ENCODE measurements around the gene NCBP3. TPM values are rescaled to one million over a fixed set of nuclear protein-coding genes. Genes with fewer than 3 reads are reported as not detected.

The NCBP3 gene
- total and polyA plus RNA-seq, 9 of the 15 experiments (the other 6 are each of a cell fraction or from before 2014, with no cell fraction given), result 3.1 to 25.5 (median 20.5) TPM

DNA sequence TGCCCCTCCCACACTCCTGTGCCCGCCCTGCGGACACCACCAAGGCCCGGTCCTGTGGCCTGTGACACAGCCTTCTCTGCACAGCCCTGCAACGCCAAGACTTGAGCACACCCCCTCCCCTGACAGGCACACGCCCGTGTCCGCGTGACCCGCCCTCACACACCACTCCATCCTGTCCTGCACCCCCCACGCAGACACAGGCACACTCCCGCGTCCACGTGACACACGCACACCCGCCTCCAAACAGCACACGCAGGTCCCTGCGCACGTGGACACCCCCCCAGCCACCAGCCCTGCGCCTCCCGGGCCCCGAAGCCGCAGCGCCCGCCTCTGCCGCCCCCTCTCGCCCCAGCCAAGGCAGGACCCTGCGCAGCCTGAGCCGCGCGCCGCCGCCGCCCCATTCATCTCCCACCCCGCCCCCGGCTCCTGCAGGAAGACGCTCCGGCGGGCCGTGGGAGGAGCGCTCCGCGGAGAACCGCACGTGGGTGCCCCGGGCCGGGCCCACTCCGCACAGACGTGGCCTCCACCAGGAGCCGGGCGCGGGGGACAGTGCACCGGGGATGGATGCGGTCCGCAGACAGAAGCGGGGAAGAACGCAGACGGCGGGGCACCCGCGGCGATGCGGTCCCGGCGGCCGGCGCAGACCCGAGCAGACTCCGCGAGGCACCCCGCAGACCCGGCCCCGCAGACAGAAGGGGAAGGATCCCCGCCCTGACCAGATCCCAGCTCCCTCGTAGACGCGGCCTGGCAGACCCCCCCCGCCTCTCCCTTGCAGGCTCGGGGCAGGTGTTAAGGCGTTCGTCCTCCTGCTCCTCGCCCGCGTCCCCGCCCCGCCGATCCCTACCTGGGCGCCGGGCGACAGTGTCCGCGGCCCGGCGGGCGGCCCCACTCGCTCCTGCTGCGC lies 46.3 kb upstream of the NCBP3 start (continued):
- TF ChIP-seq EHMT2 (IDR thresholded peaks at IDR 0.05) (no peak), RBM25 (IDR thresholded peaks at IDR 0.05; ENCODE audit: low read depth, low read length, severe bottlenecking) (no peak), ZNF57 (CRISPR knock-in tag; IDR thresholded peaks at IDR 0.05) (no peak), NFE2 (IDR thresholded peaks at IDR 0.05; ENCODE audit: low read depth) (no peak), NRF1 (conservative IDR thresholded peaks at IDR 0.05 in 1 of 2, IDR thresholded peaks at IDR 0.05 in 1 of 2) (peak; percentile 81 to 83), ELF2 (CRISPR knock-in tag; IDR thresholded peaks at IDR 0.05) (no peak), RNF2 (IDR thresholded peaks at IDR 0.05) (no peak), STAT5B (CRISPR knock-in tag; IDR thresholded peaks at IDR 0.05) (no peak), GABPB1 (CRISPR knock-in tag; IDR thresholded peaks at IDR 0.05) (no peak), MTA1 (IDR thresholded peaks at IDR 0.05; ENCODE audit: borderline replicate concordance) (0 out of 2 replicates have a peak, but pooled peaks have one; percentile 26), CBX8 (IDR thresholded peaks at IDR 0.05; ENCODE audit: borderline replicate concordance, extremely low read depth, low read depth, low read length, poor library complexity, severe bottlenecking) (no peak), U2AF1 (optimal IDR thresholded peaks at IDR 0.05; ENCODE audit: low read depth, low read length) (peak; percentile 23), THRAP3 (IDR thresholded peaks at IDR 0.05; ENCODE audit: borderline replicate concordance) (no peak), ARID1B (IDR thresholded peaks at IDR 0.05) (no peak; the same call in 1 of the 2 replicates), TRIM28 (IDR thresholded peaks at IDR 0.05) (no peak), HDAC8 (tag; IDR thresholded peaks at IDR 0.05) (no peak), SRSF1 (IDR thresholded peaks at IDR 0.05; ENCODE audit: low read depth, low read length) (no peak), ZNF507 (tag; conservative IDR thresholded peaks at IDR 0.05) (no peak)
- TF ChIP-seq, protein P1, sequence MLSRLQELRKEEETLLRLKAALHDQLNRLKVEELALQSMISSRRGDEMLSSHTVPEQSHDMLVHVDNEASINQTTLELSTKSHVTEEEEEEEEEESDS (CRISPR knock-in tag; IDR thresholded peaks at IDR 0.05), result no peak
- TF ChIP-seq, protein P2, sequence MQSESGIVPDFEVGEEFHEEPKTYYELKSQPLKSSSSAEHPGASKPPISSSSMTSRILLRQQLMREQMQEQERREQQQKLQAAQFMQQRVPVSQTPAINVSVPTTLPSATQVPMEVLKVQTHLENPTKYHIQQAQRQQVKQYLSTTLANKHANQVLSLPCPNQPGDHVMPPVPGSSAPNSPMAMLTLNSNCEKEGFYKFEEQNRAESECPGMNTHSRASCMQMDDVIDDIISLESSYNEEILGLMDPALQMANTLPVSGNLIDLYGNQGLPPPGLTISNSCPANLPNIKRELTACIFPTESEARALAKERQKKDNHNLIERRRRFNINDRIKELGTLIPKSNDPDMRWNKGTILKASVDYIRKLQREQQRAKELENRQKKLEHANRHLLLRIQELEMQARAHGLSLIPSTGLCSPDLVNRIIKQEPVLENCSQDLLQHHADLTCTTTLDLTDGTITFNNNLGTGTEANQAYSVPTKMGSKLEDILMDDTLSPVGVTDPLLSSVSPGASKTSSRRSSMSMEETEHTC (IDR thresholded peaks at IDR 0.05), result 0 out of 2 replicates have a peak, but pooled peaks have one; percentile 40
- TF ChIP-seq, protein P3, sequence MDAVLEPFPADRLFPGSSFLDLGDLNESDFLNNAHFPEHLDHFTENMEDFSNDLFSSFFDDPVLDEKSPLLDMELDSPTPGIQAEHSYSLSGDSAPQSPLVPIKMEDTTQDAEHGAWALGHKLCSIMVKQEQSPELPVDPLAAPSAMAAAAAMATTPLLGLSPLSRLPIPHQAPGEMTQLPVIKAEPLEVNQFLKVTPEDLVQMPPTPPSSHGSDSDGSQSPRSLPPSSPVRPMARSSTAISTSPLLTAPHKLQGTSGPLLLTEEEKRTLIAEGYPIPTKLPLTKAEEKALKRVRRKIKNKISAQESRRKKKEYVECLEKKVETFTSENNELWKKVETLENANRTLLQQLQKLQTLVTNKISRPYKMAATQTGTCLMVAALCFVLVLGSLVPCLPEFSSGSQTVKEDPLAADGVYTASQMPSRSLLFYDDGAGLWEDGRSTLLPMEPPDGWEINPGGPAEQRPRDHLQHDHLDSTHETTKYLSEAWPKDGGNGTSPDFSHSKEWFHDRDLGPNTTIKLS (IDR thresholded peaks at IDR 0.05; ENCODE audit: borderline replicate concordance, low read depth), result no peak
- TF ChIP-seq, protein P4, sequence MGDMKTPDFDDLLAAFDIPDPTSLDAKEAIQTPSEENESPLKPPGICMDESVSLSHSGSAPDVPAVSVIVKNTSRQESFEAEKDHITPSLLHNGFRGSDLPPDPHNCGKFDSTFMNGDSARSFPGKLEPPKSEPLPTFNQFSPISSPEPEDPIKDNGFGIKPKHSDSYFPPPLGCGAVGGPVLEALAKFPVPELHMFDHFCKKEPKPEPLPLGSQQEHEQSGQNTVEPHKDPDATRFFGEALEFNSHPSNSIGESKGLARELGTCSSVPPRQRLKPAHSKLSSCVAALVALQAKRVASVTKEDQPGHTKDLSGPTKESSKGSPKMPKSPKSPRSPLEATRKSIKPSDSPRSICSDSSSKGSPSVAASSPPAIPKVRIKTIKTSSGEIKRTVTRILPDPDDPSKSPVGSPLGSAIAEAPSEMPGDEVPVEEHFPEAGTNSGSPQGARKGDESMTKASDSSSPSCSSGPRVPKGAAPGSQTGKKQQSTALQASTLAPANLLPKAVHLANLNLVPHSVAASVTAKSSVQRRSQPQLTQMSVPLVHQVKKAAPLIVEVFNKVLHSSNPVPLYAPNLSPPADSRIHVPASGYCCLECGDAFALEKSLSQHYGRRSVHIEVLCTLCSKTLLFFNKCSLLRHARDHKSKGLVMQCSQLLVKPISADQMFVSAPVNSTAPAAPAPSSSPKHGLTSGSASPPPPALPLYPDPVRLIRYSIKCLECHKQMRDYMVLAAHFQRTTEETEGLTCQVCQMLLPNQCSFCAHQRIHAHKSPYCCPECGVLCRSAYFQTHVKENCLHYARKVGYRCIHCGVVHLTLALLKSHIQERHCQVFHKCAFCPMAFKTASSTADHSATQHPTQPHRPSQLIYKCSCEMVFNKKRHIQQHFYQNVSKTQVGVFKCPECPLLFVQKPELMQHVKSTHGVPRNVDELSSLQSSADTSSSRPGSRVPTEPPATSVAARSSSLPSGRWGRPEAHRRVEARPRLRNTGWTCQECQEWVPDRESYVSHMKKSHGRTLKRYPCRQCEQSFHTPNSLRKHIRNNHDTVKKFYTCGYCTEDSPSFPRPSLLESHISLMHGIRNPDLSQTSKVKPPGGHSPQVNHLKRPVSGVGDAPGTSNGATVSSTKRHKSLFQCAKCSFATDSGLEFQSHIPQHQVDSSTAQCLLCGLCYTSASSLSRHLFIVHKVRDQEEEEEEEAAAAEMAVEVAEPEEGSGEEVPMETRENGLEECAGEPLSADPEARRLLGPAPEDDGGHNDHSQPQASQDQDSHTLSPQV (IDR thresholded peaks at IDR 0.05), result no peak
